ENCODE measurements around the gene PRDM16. TPM values are rescaled to one million over a fixed set of nuclear protein-coding genes. Genes with fewer than 3 reads are reported as not detected.

Gene PRDM16
- total and polyA plus RNA-seq, 2 of the 4 experiments (the other 2 are of a cell fraction): 0.02 TPM; not detected in 1

DNA sequence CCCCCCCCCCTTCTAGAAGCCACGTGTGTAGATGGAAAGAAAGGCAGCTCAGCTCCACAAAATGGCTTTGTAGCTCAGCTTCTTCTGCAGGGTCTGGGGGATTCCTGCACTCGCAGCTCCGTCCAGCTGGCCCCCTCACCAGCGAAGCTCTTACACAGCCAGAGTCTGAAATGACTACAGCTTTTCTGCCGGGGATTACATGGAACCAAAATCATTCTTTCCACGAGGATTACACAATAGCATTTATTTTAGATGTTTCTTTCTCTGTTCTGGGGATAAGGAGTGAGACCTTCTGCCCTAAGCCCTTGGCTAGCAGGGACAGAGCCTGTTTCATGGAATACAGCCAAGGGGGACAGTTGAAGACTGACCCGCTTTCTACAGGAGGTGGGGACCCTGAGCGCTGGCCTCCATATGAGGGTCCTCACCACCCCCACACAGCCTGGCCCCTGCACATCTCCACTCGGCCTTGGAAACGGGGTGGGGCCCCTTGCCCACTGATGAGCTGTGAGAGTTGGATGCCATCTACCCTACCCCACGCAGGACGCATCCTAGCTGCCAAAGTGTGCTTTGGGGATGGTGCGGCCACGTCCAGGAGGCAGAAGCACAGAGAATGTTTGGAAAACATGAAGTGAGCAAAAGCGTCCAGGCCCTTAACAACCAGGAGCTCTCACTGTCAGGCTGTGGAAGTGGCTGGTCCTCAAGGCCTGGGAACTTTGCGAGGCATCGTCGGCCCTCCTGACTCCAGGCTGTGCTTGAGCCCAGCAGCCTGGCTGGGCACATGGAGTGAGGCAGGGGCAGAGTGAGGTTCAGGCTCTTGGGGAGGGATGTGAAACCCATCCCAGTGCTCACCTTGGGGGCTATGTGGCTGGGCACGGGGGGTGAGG lies 33.2 kb upstream of the PRDM16 start:
- POLR2A ChIA-PET (ENCODE audit: unreplicated experiment): no interaction called here
- H3K56ac ChIP-seq (ENCODE audit: extremely low read depth, insufficient read depth, low read length): no peak overlapping the region

More for the DNA sequence above, 33.2 kb upstream of the PRDM16 start:
- no peak for ATAC-seq (ENCODE audit: low read depth)
- Histone ChIP-seq H3K27ac (ENCODE audit: insufficient read depth, low read length) (no peak overlapping the region), H3K4me1 (ENCODE audit: control insufficient read depth, insufficient read depth, low read length) (no peaks in the 10 kb centered on the region), H3K79me1 (ENCODE audit: low read depth in 1 of 2, low read length in 2 of 2) (no peaks in the 10 kb centered on the region), H2AFZ (replicated peaks; ENCODE audit: low read length, poor library complexity) (no peak overlapping the region), H3K18ac (ENCODE audit: low read depth, low read length) (no peak overlapping the region), H2BK5ac (ENCODE audit: low read depth, low read length, poor library complexity, severe bottlenecking) (no peak overlapping the region), H2BK20ac (ENCODE audit: low read depth, low read length) (no peak overlapping the region), H2AK5ac (ENCODE audit: low read depth, low read length) (no peak overlapping the region), H3K9ac (ENCODE audit: low read depth, low read length) (no peak overlapping the region), H2BK120ac (ENCODE audit: low read depth, low read length) (no peak overlapping the region), H4K5ac (ENCODE audit: low read depth, low read length) (no peak overlapping the region), H3K36me3 (ENCODE audit: control insufficient read depth, insufficient read depth, low read length) (no peaks in the 10 kb centered on the region), H4K91ac (ENCODE audit: insufficient read depth, low read depth, low read length) (no peak overlapping the region), H4K20me1 (ENCODE audit: insufficient read depth, low read length) (no peaks in the 10 kb centered on the region), H3K9me3 (ENCODE audit: control insufficient read depth, insufficient read depth, low read length) (peaks cover 43% of the 10 kb centered on the region), H3K4me3 (ENCODE audit: insufficient read depth, low read depth, low read length) (no peak overlapping the region), H3K14ac (replicated peaks; ENCODE audit: low read depth, low read length) (no peak overlapping the region), H2AK9ac (replicated peaks; ENCODE audit: low read depth, low read length, poor library complexity) (no peak overlapping the region), H3K27me3 (ENCODE audit: control insufficient read depth, insufficient read depth, low read length) (no peaks in the 10 kb centered on the region), H3K9me1 (ENCODE audit: insufficient read depth, low read length) (no peaks in the 10 kb centered on the region), H3K4me2 (ENCODE audit: low read depth, low read length) (no peak overlapping the region), H3K4ac (ENCODE audit: low read depth, low read length) (no peak overlapping the region), H4K8ac (ENCODE audit: low read depth in 2 of 2, low read length in 2 of 2) (no peak overlapping the region), H2BK15ac (ENCODE audit: low read depth, low read length) (no peak overlapping the region), H3K23ac (ENCODE audit: low read depth, low read length) (no peak overlapping the region)
- CTCF ChIA-PET: no interaction called here
- no TSS peak for BruUV-seq (replicated peaks)
- intact Hi-C loops (cut with micrococcal nuclease): no loop called here
- WGBS, 2 experiments (ENCODE audit: extremely low coverage in 2 of 2, insufficient read length in 1 of 2): 0% methylated on average over 1 of the region's 19 CpGs; no CpG with 5 or more reads in 1 of the 2 experiments
- DNase-seq: no peak
- in situ Hi-C loops (cut with MboI; ENCODE audit: low sequenced_read_pairs): no loop called here
- dilution Hi-C loops (cut with HindIII; ENCODE audit: low sequenced_read_pairs, unreplicated experiment): no loop called here
- TF ChIP-seq FOS (IDR thresholded peaks at IDR 0.05; ENCODE audit: low read depth, low read length) (no peak), RFX5 (IDR thresholded peaks at IDR 0.05; ENCODE audit: low read depth, low read length) (no peak), MXI1 (IDR thresholded peaks at IDR 0.05; ENCODE audit: borderline replicate concordance, low read depth, low read length) (no peak), MAFK (IDR thresholded peaks at IDR 0.05; ENCODE audit: low read depth, low read length) (no peak), SMC3 (IDR thresholded peaks at IDR 0.05; ENCODE audit: low read depth, low read length) (no peak), MAZ (IDR thresholded peaks at IDR 0.05; ENCODE audit: borderline replicate concordance, low read depth, low read length) (no peak), NFE2L2 (IDR thresholded peaks at IDR 0.05; ENCODE audit: low read depth, low read length) (no peak), BHLHE40 (IDR thresholded peaks at IDR 0.05; ENCODE audit: low read depth, low read length) (no peak)
- TF ChIP-seq, protein P1, sequence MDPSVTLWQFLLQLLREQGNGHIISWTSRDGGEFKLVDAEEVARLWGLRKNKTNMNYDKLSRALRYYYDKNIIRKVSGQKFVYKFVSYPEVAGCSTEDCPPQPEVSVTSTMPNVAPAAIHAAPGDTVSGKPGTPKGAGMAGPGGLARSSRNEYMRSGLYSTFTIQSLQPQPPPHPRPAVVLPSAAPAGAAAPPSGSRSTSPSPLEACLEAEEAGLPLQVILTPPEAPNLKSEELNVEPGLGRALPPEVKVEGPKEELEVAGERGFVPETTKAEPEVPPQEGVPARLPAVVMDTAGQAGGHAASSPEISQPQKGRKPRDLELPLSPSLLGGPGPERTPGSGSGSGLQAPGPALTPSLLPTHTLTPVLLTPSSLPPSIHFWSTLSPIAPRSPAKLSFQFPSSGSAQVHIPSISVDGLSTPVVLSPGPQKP (IDR thresholded peaks at IDR 0.05; ENCODE audit: borderline replicate concordance, low read depth, low read length): no peak
